Stimulated activated CD4-positive, alpha-beta T cell treated with anti-CD3 and anti-CD28 coated beads, TNF-alpha, amount 100 ng/mL, for 24 hours (primary cell): ENCODE measurements around the gene CTAGE9.

Experiments used
- DNase-seq, 3 experiments: peaks; one replicate each; pipeline ENCODE4 v3.0.0-alpha.2; 2020; ENCODE audit warnings: low read depth in 3 of 3

The CTAGE9 gene

DNA sequence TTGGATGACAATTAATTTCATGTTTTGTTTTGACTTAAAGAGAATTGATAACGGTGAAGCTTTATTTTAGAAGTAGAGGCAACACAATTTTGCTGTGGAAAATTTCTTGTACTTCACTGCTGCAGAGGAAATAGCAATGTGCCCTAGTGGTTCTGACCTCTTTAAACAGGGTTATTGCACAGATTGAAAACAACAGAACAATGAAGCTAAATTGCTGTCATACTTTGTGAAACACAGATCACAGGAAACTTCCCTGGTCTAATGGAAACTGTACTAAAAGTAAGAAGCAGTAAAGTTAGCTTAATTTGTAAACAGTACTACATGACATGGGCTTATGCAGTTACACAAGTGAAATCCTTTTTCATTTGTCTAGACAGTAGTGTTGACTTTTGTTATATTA is 40.9 kb downstream of the CTAGE9 start:
- no peak for DNase-seq

- no peak for DNase-seq
Measured at GRCh38 chr6:131663578-131664165, 47.1 kb downstream of the CTAGE9 start.

GRCh38 chr6:131660195-131660594 is 50.6 kb downstream of the CTAGE9 start:
- DNase-seq = no peak
